ENCODE measurements around the gene EGFR. TPM values are rescaled to one million over a fixed set of nuclear protein-coding genes. Genes with fewer than 3 reads are reported as not detected.

EGFR gene
- polyA plus RNA-seq, 1 donor from 2014 or later = 0.22 TPM

GRCh38 chr7:55073051-55073511, 54.3 kb downstream of the EGFR start:
- no peaks in the 10 kb centered on the region for H4K20me1 ChIP-seq (ENCODE audit: insufficient read depth)
- no peak overlapping the region for H3K4me2 ChIP-seq (ENCODE audit: low read length)
- H3K4me3 ChIP-seq (ENCODE audit: low read length) = no peak overlapping the region
- H3K79me2 ChIP-seq (replicated peaks; ENCODE audit: insufficient read depth, low read length) = no peaks in the 10 kb centered on the region
- H3K27me3 ChIP-seq (ENCODE audit: insufficient read depth, low read depth, low read length) = no peaks in the 10 kb centered on the region
- H3K9me3 ChIP-seq (ENCODE audit: low read length) = no peaks in the 10 kb centered on the region
- no peak overlapping the region for H3K27ac ChIP-seq (ENCODE audit: low read length)
- no peak overlapping the region for H3K9ac ChIP-seq (ENCODE audit: low read length)
- TF ChIP-seq REST (IDR thresholded peaks at IDR 0.05; ENCODE audit: borderline replicate concordance) = no peak
- TF ChIP-seq RAD21 (conservative IDR thresholded peaks at IDR 0.05) = no peak
- no peak for TF ChIP-seq CTCF (IDR thresholded peaks at IDR 0.05; ENCODE audit: poor library complexity, severe bottlenecking)
- no peak for TF ChIP-seq EZH2 (IDR thresholded peaks at IDR 0.05; ENCODE audit: borderline replicate concordance, insufficient read depth, low read length, poor library complexity, severe bottlenecking)
- TF ChIP-seq MXI1 (conservative IDR thresholded peaks at IDR 0.05; ENCODE audit: poor library complexity, severe bottlenecking) = no peak
- TF ChIP-seq EP300 (conservative IDR thresholded peaks at IDR 0.05; ENCODE audit: poor library complexity, severe bottlenecking) = no peak
- TF ChIP-seq POLR2AphosphoS5 (IDR thresholded peaks at IDR 0.05) = no peak
- no peak for TF ChIP-seq SMC3 (conservative IDR thresholded peaks at IDR 0.05; ENCODE audit: poor library complexity)
- no peak for TF ChIP-seq TAF1 (IDR thresholded peaks at IDR 0.05; ENCODE audit: low read depth)
- H3K9me2 ChIP-seq (ENCODE audit: insufficient read depth, low read length) = no peaks in the 10 kb centered on the region
- no peak overlapping the region for H2AFZ ChIP-seq (ENCODE audit: low read depth, low read length)
- no peaks in the 10 kb centered on the region for H3F3A ChIP-seq (ENCODE audit: insufficient read depth, low read length, poor library complexity, severe bottlenecking)
- H3K36me3 ChIP-seq (ENCODE audit: insufficient read depth, low read length) = no peaks in the 10 kb centered on the region

- H2AFZ ChIP-seq (ENCODE audit: low read depth, low read length) = no peak overlapping the region
- no peaks in the 10 kb centered on the region for H3K79me2 ChIP-seq (replicated peaks; ENCODE audit: insufficient read depth, low read length)
Measured at GRCh38 chr7:55073976-55074528, 55.2 kb downstream of the EGFR start.

More at GRCh38 chr7:55073976-55074528, 55.2 kb downstream of the EGFR start:
- Histone ChIP-seq H3K9me3 (ENCODE audit: low read length) (no peaks in the 10 kb centered on the region), H3K4me2 (ENCODE audit: low read length) (no peak overlapping the region), H4K20me1 (ENCODE audit: insufficient read depth) (no peaks in the 10 kb centered on the region), H3K27ac (ENCODE audit: low read length) (no peak overlapping the region), H3K27me3 (ENCODE audit: insufficient read depth, low read depth, low read length) (no peaks in the 10 kb centered on the region), H3K4me3 (ENCODE audit: low read length) (no peak overlapping the region), H3K9me2 (ENCODE audit: insufficient read depth, low read length) (no peaks in the 10 kb centered on the region), H3K9ac (ENCODE audit: low read length) (no peak overlapping the region), H3K36me3 (ENCODE audit: insufficient read depth, low read length) (no peaks in the 10 kb centered on the region), H3F3A (ENCODE audit: insufficient read depth, low read length, poor library complexity, severe bottlenecking) (no peaks in the 10 kb centered on the region)
- no peak for TF ChIP-seq TAF1 (IDR thresholded peaks at IDR 0.05; ENCODE audit: low read depth)
- TF ChIP-seq RAD21 (conservative IDR thresholded peaks at IDR 0.05) = no peak
- no peak for TF ChIP-seq SMC3 (conservative IDR thresholded peaks at IDR 0.05; ENCODE audit: poor library complexity)
- TF ChIP-seq POLR2AphosphoS5 (IDR thresholded peaks at IDR 0.05) = no peak
- no peak for TF ChIP-seq EP300 (conservative IDR thresholded peaks at IDR 0.05; ENCODE audit: poor library complexity, severe bottlenecking)
- no peak for TF ChIP-seq REST (IDR thresholded peaks at IDR 0.05; ENCODE audit: borderline replicate concordance)
- no peak for TF ChIP-seq CTCF (IDR thresholded peaks at IDR 0.05; ENCODE audit: poor library complexity, severe bottlenecking)
- TF ChIP-seq EZH2 (IDR thresholded peaks at IDR 0.05; ENCODE audit: borderline replicate concordance, insufficient read depth, low read length, poor library complexity, severe bottlenecking) = no peak
- TF ChIP-seq MXI1 (conservative IDR thresholded peaks at IDR 0.05; ENCODE audit: poor library complexity, severe bottlenecking) = no peak

All from neural cell (in vitro differentiated cells).